Ascending aorta (tissue), 2 donors: ENCODE data around the gene PPFIBP2. TPM values are rescaled to one million over a fixed set of nuclear protein-coding genes. Genes with fewer than 3 reads are reported as not detected.

Experiments used
- DNase-seq, 2 donors: peaks; one replicate each; pipeline ENCODE4 v3.0.0-alpha.2; 2019; ENCODE audit warnings: low spot score in 2 of 2
- H3K27ac ChIP-seq, 2 donors: fragments of 200-600 bp; sonication (generic); one replicate each; pipeline ENCODE4 v1.5.1; 2016 to 2017; ENCODE audit warnings: mild to moderate bottlenecking in 1 of 2
- H3K27me3 ChIP-seq: fragments of 200-600 bp; sonication (generic); one replicate; pipeline ENCODE4 v1.5.1; 2017
- H3K36me3 ChIP-seq, 2 donors: fragments of 200-600 bp; sonication (generic); one replicate each; pipeline ENCODE4 v1.5.1; 2016
- H3K4me1 ChIP-seq, 2 donors: fragments of 200-600 bp; sonication (generic); one replicate each; pipeline ENCODE4 v1.5.1; 2016 to 2017; ENCODE audit warnings: mild to moderate bottlenecking in 1 of 2
- H3K4me3 ChIP-seq, 2 donors: fragments of 200-600 bp; sonication (generic); one replicate each; pipeline ENCODE4 v1.5.1; 2016 to 2017; ENCODE audit warnings: mild to moderate bottlenecking in 1 of 2
- H3K9me3 ChIP-seq, 2 donors: fragments of 200-600 bp; sonication (generic); one replicate each; pipeline ENCODE4 v1.5.1; 2016
- intact Hi-C: fragments of 100-400 bp; cut with DNase I; formaldehyde crosslinking; loops from one replicate; pipeline ENCODE4 v1.15.1; 2023
- total RNA-seq: library from RNA; depleted of rRNA; stranded (reverse); fragments of >200 nt; gene quantifications from one replicate; pipeline ENCODE4 v1.1.0, GENCODE V29; 2016
- TF ChIP-seq, protein P1 (sequence below), 3 experiments: fragments of 200-600 bp in 2 of 3; fragments of 450-650 bp in 1 of 3; sonication (generic) in 2 of 3; IDR thresholded peaks; one replicate each; pipeline ENCODE4 v1.5.1; 2016 to 2019; ENCODE audit warnings: antibody characterized with exemption in 3 of 3, mild to moderate bottlenecking in 1 of 3, moderate library complexity in 1 of 3

The PPFIBP2 gene
- total RNA-seq, 1 donor from 2014 or later, result 4.2 TPM

DNA sequence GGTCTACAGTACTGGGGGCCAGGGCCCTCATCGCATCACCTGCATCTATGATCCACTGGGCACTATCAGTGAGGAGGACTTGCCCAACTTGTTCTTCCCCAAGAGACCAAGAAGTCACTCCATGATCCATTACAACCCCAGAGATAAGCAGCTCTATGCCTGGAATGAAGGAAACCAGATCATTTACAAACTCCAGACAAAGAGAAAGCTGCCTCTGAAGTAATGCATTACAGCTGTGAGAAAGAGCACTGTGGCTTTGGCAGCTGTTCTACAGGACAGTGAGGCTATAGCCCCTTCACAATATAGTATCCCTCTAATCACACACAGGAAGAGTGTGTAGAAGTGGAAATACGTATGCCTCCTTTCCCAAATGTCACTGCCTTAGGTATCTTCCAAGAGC lies 3.8 kb upstream of the PPFIBP2 start:
- intact Hi-C loops, result loop anchor here (5.0 to 10.0 kb wide), 4 partner anchors 162 to 1815 kb away; partner anchors contain the start of genes CNGA4, CYB5R2, EIF3F and FHIP1B
- TF ChIP-seq, protein P1, sequence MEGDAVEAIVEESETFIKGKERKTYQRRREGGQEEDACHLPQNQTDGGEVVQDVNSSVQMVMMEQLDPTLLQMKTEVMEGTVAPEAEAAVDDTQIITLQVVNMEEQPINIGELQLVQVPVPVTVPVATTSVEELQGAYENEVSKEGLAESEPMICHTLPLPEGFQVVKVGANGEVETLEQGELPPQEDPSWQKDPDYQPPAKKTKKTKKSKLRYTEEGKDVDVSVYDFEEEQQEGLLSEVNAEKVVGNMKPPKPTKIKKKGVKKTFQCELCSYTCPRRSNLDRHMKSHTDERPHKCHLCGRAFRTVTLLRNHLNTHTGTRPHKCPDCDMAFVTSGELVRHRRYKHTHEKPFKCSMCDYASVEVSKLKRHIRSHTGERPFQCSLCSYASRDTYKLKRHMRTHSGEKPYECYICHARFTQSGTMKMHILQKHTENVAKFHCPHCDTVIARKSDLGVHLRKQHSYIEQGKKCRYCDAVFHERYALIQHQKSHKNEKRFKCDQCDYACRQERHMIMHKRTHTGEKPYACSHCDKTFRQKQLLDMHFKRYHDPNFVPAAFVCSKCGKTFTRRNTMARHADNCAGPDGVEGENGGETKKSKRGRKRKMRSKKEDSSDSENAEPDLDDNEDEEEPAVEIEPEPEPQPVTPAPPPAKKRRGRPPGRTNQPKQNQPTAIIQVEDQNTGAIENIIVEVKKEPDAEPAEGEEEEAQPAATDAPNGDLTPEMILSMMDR (IDR thresholded peaks at IDR 0.05), result no peak
- no peaks in the 10 kb centered on the region for H3K9me3 ChIP-seq
- H3K27me3 ChIP-seq, result no peaks in the 10 kb centered on the region
- no peak for DNase-seq
- no peak overlapping the region for H3K4me3 ChIP-seq
- no peaks in the 10 kb centered on the region for H3K36me3 ChIP-seq
- H3K27ac ChIP-seq, result no peak overlapping the region
- peaks cover 5 to 25% of the 10 kb centered on the region in 2 donors for H3K4me1 ChIP-seq

DNA sequence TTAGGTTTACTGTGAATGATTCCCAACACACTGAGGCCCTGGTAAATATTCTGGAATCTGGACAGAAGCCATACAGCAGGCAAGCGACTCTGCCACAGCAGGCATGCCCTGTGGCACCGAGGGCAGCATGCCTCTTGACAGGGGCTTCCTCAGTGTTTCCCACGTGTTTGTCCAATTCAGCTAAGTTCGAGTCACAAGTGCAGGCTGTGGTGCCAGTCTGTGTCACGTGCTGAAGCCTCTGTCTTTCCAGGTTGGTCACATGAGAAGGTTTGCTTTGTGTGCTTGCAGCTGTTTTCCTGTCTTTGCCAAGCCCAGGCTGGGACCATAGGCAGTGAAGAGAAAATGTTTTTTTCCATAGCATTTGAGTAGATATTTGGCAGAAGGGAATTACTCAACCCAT lies 2.4 kb upstream of the PPFIBP2 start:
- Histone ChIP-seq H3K27me3 (no peaks in the 10 kb centered on the region), H3K4me3 (no peak overlapping the region), H3K9me3 (no peaks in the 10 kb centered on the region), H3K4me1 (peaks cover 5 to 25% of the 10 kb centered on the region in 2 donors), H3K27ac (peak overlapping the region; percentile 90 to 94), H3K36me3 (no peaks in the 10 kb centered on the region)
- DNase-seq, result peak; percentile 60 to 71
- intact Hi-C loops, result loop anchor here (5.0 to 10.0 kb wide), 4 partner anchors 161 to 1817 kb away; partner anchors contain the start of genes CNGA4, CYB5R2, EIF3F and FHIP1B
- TF ChIP-seq, protein P1 (IDR thresholded peaks at IDR 0.05), result no peak

DNA sequence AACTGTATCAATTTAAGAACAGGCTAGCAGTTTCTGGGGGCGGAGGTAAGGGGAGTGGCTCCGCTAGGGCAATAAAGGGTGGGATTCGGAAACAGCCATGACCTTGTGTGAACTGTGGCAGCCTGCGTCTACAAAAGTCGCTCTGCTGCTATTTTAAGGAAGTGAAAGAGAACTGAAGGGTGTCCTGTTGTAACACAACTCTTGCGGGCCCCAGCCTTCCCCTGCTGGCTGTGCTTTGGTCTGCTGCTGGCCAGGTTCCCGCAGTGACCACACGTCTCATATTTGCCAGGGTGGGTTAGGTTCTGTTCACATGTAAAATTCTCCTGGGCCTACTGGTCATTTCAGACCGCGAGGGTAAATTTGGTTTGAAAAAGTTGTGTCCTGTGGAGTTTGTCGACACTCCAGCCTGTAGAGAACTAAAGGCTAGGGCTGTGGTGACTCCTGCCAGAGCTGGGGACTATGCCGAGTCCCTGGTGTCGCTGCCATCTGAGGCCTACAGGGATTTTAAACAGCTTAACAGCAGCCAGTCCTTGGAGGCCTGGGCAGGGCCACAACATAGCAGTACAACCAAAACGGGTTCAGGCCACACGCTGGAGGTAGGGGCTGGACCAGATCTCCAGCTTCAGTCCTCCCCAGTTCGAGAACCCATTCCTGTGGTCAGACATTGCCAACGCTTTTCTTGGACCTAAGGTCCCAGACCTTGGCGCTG lies 1.1 kb upstream of the PPFIBP2 start:
- intact Hi-C loops, result loop anchor here (1.0 to 10.0 kb wide), 5 partner anchors 65 to 1818 kb away; partner anchors contain the start of genes CNGA4, CYB5R2, EIF3F and FHIP1B

DNA sequence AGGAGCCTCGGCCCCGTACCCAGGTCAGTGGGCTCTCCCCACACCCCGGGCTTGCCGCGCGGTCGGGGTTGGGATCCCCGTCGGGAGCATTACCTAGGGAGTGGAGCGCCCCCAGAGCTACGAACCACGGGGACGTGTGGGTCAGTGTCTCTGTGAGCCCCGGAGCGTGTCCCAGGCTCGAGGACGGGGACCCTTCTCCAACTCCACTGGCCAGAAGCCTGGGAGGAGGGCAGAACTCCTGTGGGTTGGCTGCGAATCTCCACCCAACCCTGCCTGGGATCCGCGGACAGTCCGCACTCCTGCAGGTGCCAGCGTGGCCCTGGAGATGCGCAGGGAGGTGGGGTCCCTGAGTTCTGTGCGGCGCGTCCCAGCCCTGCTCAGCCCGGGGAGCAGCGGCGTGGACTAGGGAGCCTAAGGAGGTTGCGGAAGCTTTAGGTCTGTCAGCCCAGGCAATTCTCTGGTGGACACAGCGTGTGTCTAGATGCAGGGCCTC lies 346 bp downstream of the PPFIBP2 start:
- Histone ChIP-seq H3K4me1 (peaks cover 5 to 25% of the 10 kb centered on the region in 2 donors), H3K27me3 (no peaks in the 10 kb centered on the region), H3K4me3 (peak overlapping the region; percentile 71 to 85), H3K27ac (peak overlapping the region; percentile 90 to 94), H3K9me3 (no peaks in the 10 kb centered on the region), H3K36me3 (no peaks in the 10 kb centered on the region)
- intact Hi-C loops, result loop anchor here (2.0 to 10.0 kb wide), 5 partner anchors 158 to 1819 kb away; partner anchors contain the start of genes CNGA4, CYB5R2, EIF3F and FHIP1B
- DNase-seq, result peak in 1 of 2 donors; percentile 74
- TF ChIP-seq, protein P1 (IDR thresholded peaks at IDR 0.05), result peak in 1 of 3 experiments; percentile 5

More for the DNA sequence above, 1.1 kb upstream of the PPFIBP2 start:
- peak; percentile 70 to 93 for DNase-seq
- H3K4me3 ChIP-seq, result peak overlapping the region; percentile 71 to 85
- TF ChIP-seq, protein P1 (IDR thresholded peaks at IDR 0.05), result peak in 1 of 3 experiments; percentile 16
- peaks cover 5 to 25% of the 10 kb centered on the region in 2 donors for H3K4me1 ChIP-seq
- no peaks in the 10 kb centered on the region for H3K27me3 ChIP-seq
- no peaks in the 10 kb centered on the region for H3K36me3 ChIP-seq
- H3K9me3 ChIP-seq, result no peaks in the 10 kb centered on the region
- H3K27ac ChIP-seq, result peak overlapping the region; percentile 90 to 94

DNA sequence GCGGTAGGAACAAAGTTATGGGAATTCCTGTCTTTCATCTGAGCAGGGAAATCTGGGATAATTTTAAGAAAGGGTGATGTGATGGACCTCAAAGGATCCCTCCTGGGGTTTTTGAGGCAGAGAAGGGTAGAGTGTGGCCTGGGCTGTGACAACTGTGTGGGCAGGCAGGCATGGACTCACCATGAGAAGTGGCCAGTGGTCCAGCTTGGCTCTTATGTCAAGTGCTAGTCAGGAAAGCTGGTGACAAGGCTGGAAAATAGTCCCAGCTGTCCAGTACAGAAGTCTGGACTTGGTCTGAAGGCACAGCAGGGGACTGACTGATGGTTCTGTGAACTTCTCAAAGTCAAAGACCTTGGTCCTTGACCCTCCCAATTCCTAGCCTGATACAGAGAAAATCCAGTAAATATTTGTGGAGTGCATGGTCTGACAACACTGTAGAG lies 1.7 kb downstream of the PPFIBP2 start:
- H3K27ac ChIP-seq, result no peak overlapping the region
- intact Hi-C loops, result loop anchor here (2.0 to 10.0 kb wide), 3 partner anchors 179 to 1821 kb away; partner anchors contain the start of genes CNGA4 and FHIP1B
- TF ChIP-seq, protein P1 (IDR thresholded peaks at IDR 0.05), result no peak

More for the DNA sequence above, 1.7 kb downstream of the PPFIBP2 start:
- Histone ChIP-seq H3K9me3 (no peaks in the 10 kb centered on the region), H3K4me3 (peak overlapping the region in 1 of 2 donors; percentile 71), H3K36me3 (no peaks in the 10 kb centered on the region), H3K27me3 (no peaks in the 10 kb centered on the region), H3K4me1 (peaks cover 5 to 25% of the 10 kb centered on the region in 2 donors)
- DNase-seq, result no peak
